Cardiac muscle cell (in vitro differentiated cells and primary cell): Measurements from ENCODE around the gene ADAMTS1. TPM values are rescaled to one million over a fixed set of nuclear protein-coding genes. Genes with fewer than 3 reads are reported as not detected.

Source experiments
- DNase-seq, 2 donors: peaks; one replicate each; pipeline versions ENCODE4 v3.0.0 to v3.0.0-alpha.2; 2010 to 2017; ENCODE audit warnings: low read depth in 1 of 2, low spot score in 1 of 2
- H3K27ac ChIP-seq: fragments of 200-600 bp; sonication (generic); 2 replicates; pipeline ENCODE4 v1.5.1; 2016
- H3K27me3 ChIP-seq: fragments of 200-600 bp; sonication (generic); 2 replicates; pipeline ENCODE4 v1.6.0; 2016; ENCODE audit warnings: control low read depth
- H3K36me3 ChIP-seq: fragments of 200-600 bp; sonication (generic); 2 replicates; pipeline ENCODE4 v1.5.1; 2016; ENCODE audit warnings: control low read depth
- H3K4me1 ChIP-seq: fragments of 200-600 bp; sonication (generic); 2 replicates; pipeline ENCODE4 v1.8.1; 2017; ENCODE audit warnings: low read depth, mild to moderate bottlenecking, mixed run types
- H3K4me3 ChIP-seq: fragments of 200-600 bp; sonication (generic); 2 replicates; pipeline ENCODE4 v1.5.1; 2016; ENCODE audit warnings: mild to moderate bottlenecking
- H3K9me3 ChIP-seq: fragments of 200-600 bp; sonication (generic); 2 replicates; pipeline ENCODE4 v1.5.1; 2017; ENCODE audit warnings: low read depth, mild to moderate bottlenecking, control low read depth
- polyA plus RNA-seq: library from polyadenylated mRNA; unstranded; fragments of >200 nt; fragmentation: Nextera tagmentation; extraction: Ambion mirVana; gene quantifications from 2 replicates; pipeline ENCODE4 v1.2.1, GENCODE V29; 2016
- total RNA-seq: library from RNA; depleted of rRNA; stranded (reverse); fragments of >200 nt; gene quantifications from 2 replicates; pipeline ENCODE4 v1.2.3, GENCODE V29; 2016
- TF ChIP-seq, protein P1 (sequence below): IDR thresholded peaks from 2 replicates; pipeline ENCODE4 v1.5.1; 2012; ENCODE audit warnings: low read depth, mild to moderate bottlenecking, low read length

The ADAMTS1 gene
- total and polyA plus RNA-seq, 2 experiments from 2014 or later = 154 to 185 TPM

DNA sequence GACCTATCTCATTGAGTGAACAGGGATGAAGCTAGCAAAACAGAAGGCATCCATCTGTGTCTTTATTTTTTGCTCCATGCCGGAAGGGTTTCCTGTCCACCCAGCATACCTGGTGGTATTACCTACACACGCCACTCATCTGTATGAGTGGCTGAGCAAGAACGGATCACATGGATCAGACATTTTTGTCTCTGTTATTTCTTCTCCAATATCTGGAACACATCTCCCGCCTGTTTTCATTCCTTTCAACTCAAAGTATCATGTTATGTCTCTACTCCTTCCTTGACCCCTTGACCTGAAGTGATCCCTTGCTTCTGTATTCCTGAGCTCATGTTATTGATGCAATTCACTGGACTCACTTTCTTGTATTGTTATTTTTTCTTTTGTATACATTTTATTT is 24.7 kb downstream of the ADAMTS1 start:
- Histone ChIP-seq H3K4me1 (no peaks in the 10 kb centered on the region), H3K4me3 (no peak overlapping the region), H3K36me3 (no peaks in the 10 kb centered on the region), H3K9me3 (no peaks in the 10 kb centered on the region), H3K27ac (no peak overlapping the region), H3K27me3 (no peaks in the 10 kb centered on the region)
- DNase-seq = no peak
- TF ChIP-seq, protein P1, sequence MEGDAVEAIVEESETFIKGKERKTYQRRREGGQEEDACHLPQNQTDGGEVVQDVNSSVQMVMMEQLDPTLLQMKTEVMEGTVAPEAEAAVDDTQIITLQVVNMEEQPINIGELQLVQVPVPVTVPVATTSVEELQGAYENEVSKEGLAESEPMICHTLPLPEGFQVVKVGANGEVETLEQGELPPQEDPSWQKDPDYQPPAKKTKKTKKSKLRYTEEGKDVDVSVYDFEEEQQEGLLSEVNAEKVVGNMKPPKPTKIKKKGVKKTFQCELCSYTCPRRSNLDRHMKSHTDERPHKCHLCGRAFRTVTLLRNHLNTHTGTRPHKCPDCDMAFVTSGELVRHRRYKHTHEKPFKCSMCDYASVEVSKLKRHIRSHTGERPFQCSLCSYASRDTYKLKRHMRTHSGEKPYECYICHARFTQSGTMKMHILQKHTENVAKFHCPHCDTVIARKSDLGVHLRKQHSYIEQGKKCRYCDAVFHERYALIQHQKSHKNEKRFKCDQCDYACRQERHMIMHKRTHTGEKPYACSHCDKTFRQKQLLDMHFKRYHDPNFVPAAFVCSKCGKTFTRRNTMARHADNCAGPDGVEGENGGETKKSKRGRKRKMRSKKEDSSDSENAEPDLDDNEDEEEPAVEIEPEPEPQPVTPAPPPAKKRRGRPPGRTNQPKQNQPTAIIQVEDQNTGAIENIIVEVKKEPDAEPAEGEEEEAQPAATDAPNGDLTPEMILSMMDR = no peak

DNA sequence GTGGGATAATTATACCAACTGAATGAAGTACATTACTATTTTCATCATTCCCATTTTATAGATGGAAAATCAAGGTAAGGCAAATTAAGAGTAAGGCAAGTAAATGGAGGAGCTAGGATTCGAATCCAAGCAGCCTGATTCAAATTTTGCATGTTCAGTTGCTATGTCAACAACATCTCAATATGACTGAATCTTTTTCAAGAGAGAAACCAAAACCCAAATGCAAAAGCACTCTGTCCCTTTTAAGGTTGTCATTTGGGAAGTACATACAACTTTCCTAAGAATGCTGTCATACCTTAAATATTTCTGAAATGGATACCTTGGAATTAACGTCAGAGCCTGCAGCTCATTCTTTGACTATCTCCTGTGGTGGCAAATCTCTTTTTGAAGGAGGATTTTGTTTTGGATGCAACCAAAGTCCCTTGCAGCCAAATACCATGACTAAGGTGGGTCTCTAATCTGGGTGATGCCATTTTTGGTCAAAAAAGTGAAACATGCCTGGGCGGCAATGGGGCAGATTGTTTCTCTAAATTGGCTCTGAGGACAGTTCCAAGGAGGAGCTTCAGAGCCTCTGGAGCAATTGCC is 25.4 kb downstream of the ADAMTS1 start:
- TF ChIP-seq, protein P1 = no peak
- no peak overlapping the region for H3K4me3 ChIP-seq
- no peaks in the 10 kb centered on the region for H3K4me1 ChIP-seq
- no peaks in the 10 kb centered on the region for H3K27me3 ChIP-seq
- no peak for DNase-seq
- no peaks in the 10 kb centered on the region for H3K36me3 ChIP-seq
- no peak overlapping the region for H3K27ac ChIP-seq
- no peaks in the 10 kb centered on the region for H3K9me3 ChIP-seq

DNA sequence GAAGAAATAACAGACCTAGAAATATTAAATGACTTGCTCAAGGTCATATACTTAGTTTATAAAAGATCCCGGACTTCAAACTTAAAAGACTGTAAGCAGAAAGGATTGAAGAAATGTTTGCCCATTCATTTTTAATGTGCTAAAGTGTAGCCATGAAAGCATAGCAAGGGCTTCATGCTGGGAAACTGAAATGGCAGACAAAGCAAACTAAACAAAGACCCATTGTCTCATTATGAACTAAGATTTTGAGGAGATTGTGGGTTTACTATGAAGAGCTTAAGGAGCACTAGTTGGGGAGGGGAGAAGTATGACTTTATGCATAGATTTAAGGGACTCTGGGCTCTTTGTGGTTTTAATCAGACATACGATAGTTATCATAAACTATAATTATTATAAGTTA is 26.3 kb downstream of the ADAMTS1 start:
- no peak for DNase-seq
- TF ChIP-seq, protein P1 = no peak
- Histone ChIP-seq H3K27ac (no peak overlapping the region), H3K9me3 (no peaks in the 10 kb centered on the region), H3K4me1 (no peaks in the 10 kb centered on the region), H3K36me3 (no peaks in the 10 kb centered on the region), H3K27me3 (no peaks in the 10 kb centered on the region), H3K4me3 (no peak overlapping the region)

DNA sequence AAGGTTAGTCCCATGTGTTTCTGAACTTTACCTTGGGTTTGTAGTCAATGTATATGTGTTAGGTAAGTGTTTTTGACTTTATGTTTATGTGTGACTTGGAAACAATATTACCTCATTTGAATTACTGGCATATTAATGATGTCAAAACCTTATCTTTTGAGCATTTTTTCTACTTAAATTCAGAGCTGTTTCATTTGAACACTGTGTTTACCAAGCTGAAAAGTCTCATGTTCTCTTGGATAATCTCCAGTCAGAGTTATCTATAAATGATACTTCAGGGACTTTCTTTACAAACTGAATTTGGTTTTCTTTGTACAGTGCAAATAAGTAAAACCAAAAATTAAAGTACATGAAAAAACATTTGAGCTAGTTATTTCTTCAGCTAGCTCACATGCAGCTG is 30.0 kb downstream of the ADAMTS1 start:
- TF ChIP-seq, protein P1 = no peak
- no peaks in the 10 kb centered on the region for H3K36me3 ChIP-seq
- no peaks in the 10 kb centered on the region for H3K4me1 ChIP-seq
- H3K27ac ChIP-seq = no peak overlapping the region
- no peak overlapping the region for H3K4me3 ChIP-seq
- H3K27me3 ChIP-seq = no peaks in the 10 kb centered on the region
- no peaks in the 10 kb centered on the region for H3K9me3 ChIP-seq
- DNase-seq = no peak

DNA sequence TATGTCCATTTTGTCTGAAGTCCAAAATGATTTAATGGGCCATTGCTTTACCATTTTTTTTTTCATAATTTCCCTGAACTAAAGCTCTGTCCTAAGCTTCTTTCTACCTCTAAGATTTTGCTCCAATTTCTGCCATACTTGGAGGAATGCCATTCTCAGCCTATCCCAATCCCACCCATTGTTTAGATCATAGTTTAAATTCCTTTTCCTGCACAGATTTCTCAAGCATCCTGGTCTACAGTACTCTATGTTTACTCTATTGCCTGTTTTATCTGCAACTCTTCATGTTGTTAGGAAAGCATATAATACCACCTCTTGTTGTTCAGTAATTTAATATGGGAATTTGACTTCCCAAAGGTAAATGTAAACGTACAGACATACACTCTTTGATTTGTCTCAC is 30.8 kb downstream of the ADAMTS1 start:
- DNase-seq = peak in 1 of 2 donors; percentile 60
- H3K27me3 ChIP-seq = no peaks in the 10 kb centered on the region
- no peaks in the 10 kb centered on the region for H3K9me3 ChIP-seq
- H3K4me3 ChIP-seq = no peak overlapping the region
- no peak overlapping the region for H3K27ac ChIP-seq
- no peaks in the 10 kb centered on the region for H3K4me1 ChIP-seq
- H3K36me3 ChIP-seq = no peaks in the 10 kb centered on the region
- TF ChIP-seq, protein P1 = no peak
